ENCODE measurements around the gene MAP7.
"Not testable (repeated sequence)": the region's sequence is repeated elsewhere in the genome, so short reads cannot be mapped to it uniquely, and the experiment has no call there.

The MAP7 gene

GRCh38 chr6:136591617-136592016, 41.4 kb upstream of the MAP7 start:
- no peak for DNase-seq (ENCODE audit: low spot score)
- no peak for TF ChIP-seq CTCF (IDR thresholded peaks at IDR 0.05; ENCODE audit: borderline replicate concordance, control extremely low read depth, extremely low read depth, insufficient read depth, missing control alignments)
- in situ Hi-C loops (cut with MboI; ENCODE audit: low sequenced_read_pairs, unreplicated experiment): no loop called here

GRCh38 chr6:136590846-136591245, 40.6 kb upstream of the MAP7 start:
- DNase-seq (ENCODE audit: low spot score); in situ Hi-C loops (cut with MboI; ENCODE audit: low sequenced_read_pairs, unreplicated experiment): not testable (repeated sequence)

GRCh38 chr6:136587527-136587926, 37.3 kb upstream of the MAP7 start:
- in situ Hi-C loops (cut with MboI; ENCODE audit: low sequenced_read_pairs, unreplicated experiment): no loop called here
- TF ChIP-seq CTCF (IDR thresholded peaks at IDR 0.05; ENCODE audit: borderline replicate concordance, control extremely low read depth, extremely low read depth, insufficient read depth, missing control alignments): no peak
- no peak for DNase-seq (ENCODE audit: low spot score)

GRCh38 chr6:136586295-136586694, 36.1 kb upstream of the MAP7 start:
- TF ChIP-seq CTCF (IDR thresholded peaks at IDR 0.05; ENCODE audit: borderline replicate concordance, control extremely low read depth, extremely low read depth, insufficient read depth, missing control alignments): no peak
- in situ Hi-C loops (cut with MboI; ENCODE audit: low sequenced_read_pairs, unreplicated experiment): no loop called here
- DNase-seq (ENCODE audit: low spot score): no peak

DNA sequence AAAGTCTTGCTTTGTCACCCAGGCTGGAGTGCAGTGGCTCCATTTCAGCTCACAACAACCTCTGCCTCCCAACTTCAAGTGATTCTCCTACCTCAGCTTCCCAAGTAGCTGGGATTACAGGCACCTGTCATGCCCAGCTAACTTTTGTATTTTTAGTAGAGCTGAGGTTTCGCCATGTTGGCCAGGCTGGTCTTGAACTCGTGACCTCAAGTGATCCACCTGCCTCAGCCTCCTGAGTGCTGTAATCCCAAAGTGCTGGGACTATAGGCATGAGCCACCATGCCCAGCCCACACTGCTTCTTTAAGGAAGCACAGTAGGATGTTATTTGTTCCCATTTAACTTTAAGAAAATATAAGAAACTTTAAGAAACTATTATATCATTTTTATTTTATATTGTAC, 35.3 kb upstream of the MAP7 start:
- in situ Hi-C loops (cut with MboI; ENCODE audit: low sequenced_read_pairs, unreplicated experiment); DNase-seq (ENCODE audit: low spot score): not testable (repeated sequence)

GRCh38 chr6:136584290-136584689, 34.1 kb upstream of the MAP7 start:
- DNase-seq (ENCODE audit: low spot score); in situ Hi-C loops (cut with MboI; ENCODE audit: low sequenced_read_pairs, unreplicated experiment): not testable (repeated sequence)

GRCh38 chr6:136582711-136583471, 32.7 kb upstream of the MAP7 start:
- DNase-seq (ENCODE audit: low spot score): peak; percentile 26
- in situ Hi-C loops (cut with MboI; ENCODE audit: low sequenced_read_pairs, unreplicated experiment): no loop called here

DNA sequence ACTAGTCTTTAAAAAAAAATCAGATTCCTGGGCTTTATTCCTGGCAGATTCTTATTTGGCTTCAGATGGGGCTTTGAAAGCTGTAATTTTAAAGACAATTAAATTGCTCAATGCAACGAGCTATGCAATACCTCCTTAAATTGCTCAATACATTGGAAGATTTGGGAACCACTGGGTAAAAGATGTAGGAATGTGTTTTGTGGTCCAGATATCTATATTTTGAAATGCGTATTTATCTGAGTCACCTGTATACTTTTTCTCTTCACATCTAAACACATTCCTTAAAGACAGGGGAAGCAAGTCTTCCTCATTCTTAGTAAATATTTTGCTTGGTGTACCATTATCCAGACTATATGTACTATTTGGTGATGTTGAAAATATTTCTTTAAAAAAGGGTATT, 29.6 kb upstream of the MAP7 start:
- no peak for DNase-seq (ENCODE audit: low spot score)
- in situ Hi-C loops (cut with MboI; ENCODE audit: low sequenced_read_pairs, unreplicated experiment): no loop called here
- TF ChIP-seq CTCF (IDR thresholded peaks at IDR 0.05; ENCODE audit: borderline replicate concordance, control extremely low read depth, extremely low read depth, insufficient read depth, missing control alignments): no peak

More at GRCh38 chr6:136582711-136583471, 32.7 kb upstream of the MAP7 start:
- TF ChIP-seq CTCF (IDR thresholded peaks at IDR 0.05; ENCODE audit: borderline replicate concordance, control extremely low read depth, extremely low read depth, insufficient read depth, missing control alignments): peak; percentile 12
